ENCODE data around the gene PDE4B. TPM values are rescaled to one million over a fixed set of nuclear protein-coding genes. Genes with fewer than 3 reads are reported as not detected.

PDE4B gene
- polyA plus RNA-seq, 1 experiment = 17.6 TPM

DNA sequence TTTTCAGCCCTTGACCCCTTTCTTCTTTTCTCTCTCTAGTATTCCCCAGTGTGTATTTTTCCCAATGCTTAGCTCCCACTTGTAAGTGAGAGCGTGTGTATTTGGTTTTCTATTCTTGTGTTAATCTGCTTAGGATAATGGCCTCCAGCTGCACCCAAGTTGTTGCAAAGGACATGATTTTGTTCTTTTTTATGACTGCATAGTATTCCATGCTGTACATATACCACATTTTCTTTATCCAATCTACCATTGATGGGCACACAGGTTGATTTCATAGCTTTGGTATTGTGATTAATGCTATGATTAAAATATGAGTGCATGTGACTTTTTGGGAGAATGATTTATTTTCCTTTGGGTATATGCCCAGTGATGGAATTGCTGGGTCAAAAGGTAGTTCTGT lies 104.8 kb downstream of the PDE4B start:
- Histone ChIP-seq H3K27me3 (ENCODE audit: control insufficient read depth, insufficient read depth, low read length) (no peaks in the 10 kb centered on the region), H3K4me3 (ENCODE audit: low read depth, low read length) (no peak overlapping the region), H3K27ac (ENCODE audit: low read depth, low read length) (no peak overlapping the region), H3K9me3 (ENCODE audit: control insufficient read depth, insufficient read depth, low read length) (no peaks in the 10 kb centered on the region)
- TF ChIP-seq, protein P1, sequence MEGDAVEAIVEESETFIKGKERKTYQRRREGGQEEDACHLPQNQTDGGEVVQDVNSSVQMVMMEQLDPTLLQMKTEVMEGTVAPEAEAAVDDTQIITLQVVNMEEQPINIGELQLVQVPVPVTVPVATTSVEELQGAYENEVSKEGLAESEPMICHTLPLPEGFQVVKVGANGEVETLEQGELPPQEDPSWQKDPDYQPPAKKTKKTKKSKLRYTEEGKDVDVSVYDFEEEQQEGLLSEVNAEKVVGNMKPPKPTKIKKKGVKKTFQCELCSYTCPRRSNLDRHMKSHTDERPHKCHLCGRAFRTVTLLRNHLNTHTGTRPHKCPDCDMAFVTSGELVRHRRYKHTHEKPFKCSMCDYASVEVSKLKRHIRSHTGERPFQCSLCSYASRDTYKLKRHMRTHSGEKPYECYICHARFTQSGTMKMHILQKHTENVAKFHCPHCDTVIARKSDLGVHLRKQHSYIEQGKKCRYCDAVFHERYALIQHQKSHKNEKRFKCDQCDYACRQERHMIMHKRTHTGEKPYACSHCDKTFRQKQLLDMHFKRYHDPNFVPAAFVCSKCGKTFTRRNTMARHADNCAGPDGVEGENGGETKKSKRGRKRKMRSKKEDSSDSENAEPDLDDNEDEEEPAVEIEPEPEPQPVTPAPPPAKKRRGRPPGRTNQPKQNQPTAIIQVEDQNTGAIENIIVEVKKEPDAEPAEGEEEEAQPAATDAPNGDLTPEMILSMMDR (IDR thresholded peaks at IDR 0.05; ENCODE audit: low read depth, low read length) = no peak
- DNase-seq (ENCODE audit: low read depth, low spot score) = no peak
- POLR2A ChIA-PET = no interaction called here
- CTCF ChIA-PET = interaction anchor here (0.6 kb wide), 1 partner anchor 17 kb away, joined by 3 read pairs; no protein-coding TSS in a partner anchor

DNA sequence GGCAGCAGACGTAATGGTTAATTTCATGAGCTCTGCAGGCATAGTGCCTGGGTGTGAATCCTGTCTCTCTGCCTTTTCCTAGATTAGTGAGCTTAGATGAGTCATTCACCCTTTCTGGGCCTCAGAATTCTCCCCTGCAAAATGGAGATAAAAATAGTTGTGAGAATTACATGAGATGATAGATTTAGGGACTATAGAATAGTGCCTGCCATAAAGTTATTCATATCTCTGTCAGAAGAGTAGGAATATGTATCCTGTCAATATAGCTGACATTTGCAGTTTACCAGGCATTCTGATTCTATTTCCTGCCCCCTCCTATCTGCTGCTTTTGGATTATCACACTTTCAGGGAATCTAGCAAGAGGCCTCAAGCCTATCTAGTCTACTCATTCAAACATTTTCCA lies 112.0 kb downstream of the PDE4B start:
- POLR2A ChIA-PET = no interaction called here
- H3K4me3 ChIP-seq (ENCODE audit: low read depth, low read length) = no peak overlapping the region
- DNase-seq (ENCODE audit: low read depth, low spot score) = no peak
- no peaks in the 10 kb centered on the region for H3K27me3 ChIP-seq (ENCODE audit: control insufficient read depth, insufficient read depth, low read length)
- CTCF ChIA-PET = no interaction called here
- no peak overlapping the region for H3K27ac ChIP-seq (ENCODE audit: low read depth, low read length)
- TF ChIP-seq, protein P1 (IDR thresholded peaks at IDR 0.05; ENCODE audit: low read depth, low read length) = no peak
- no peaks in the 10 kb centered on the region for H3K9me3 ChIP-seq (ENCODE audit: control insufficient read depth, insufficient read depth, low read length)

DNA sequence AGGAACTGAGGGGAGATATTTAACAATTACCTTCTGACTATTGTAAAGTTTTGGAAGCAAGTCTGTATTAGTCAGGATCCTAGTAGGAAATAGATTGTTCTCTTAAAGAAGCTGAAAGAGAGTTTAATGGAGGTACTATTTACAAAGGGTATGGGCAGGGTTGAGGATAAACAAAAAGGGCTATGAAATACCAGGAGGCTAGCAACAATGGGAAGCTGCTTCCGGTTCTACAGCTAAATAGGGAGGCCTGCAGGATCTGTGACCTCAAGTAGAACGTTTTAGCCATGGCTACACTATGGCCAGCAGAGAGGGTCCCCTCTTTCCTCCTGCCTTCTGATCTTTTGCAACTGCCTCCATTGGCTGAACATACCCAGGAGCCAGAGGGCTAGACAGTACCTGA lies 117.7 kb downstream of the PDE4B start:
- TF ChIP-seq, protein P1 (IDR thresholded peaks at IDR 0.05; ENCODE audit: low read depth, low read length) = no peak
- DNase-seq (ENCODE audit: low read depth, low spot score) = no peak
- no peaks in the 10 kb centered on the region for H3K27me3 ChIP-seq (ENCODE audit: control insufficient read depth, insufficient read depth, low read length)
- ChIA-PET CTCF (no interaction called here), POLR2A (no interaction called here)
- H3K27ac ChIP-seq (ENCODE audit: low read depth, low read length) = no peak overlapping the region
- H3K9me3 ChIP-seq (ENCODE audit: control insufficient read depth, insufficient read depth, low read length) = no peaks in the 10 kb centered on the region
- H3K4me3 ChIP-seq (ENCODE audit: low read depth, low read length) = no peak overlapping the region

DNA sequence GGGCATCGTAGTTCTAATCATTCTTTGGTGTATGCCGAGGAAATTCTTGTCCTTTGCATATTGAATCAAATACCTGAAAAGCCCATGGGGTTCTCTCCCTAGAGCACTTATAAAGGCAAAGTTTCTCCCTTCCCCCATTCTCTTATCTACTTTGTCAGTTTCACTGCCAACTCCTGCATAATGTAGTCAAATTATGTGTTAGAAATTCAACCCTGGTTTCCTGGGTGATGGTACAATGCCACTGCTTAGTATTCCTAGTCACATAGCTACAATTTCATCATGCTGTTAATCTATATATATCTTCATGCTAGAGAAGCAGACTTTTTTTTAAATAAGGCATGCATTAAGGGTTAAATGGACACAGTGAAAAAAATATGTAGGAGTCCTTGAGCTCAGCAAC lies 119.0 kb downstream of the PDE4B start:
- Histone ChIP-seq H3K9me3 (ENCODE audit: control insufficient read depth, insufficient read depth, low read length) (no peaks in the 10 kb centered on the region), H3K27ac (ENCODE audit: low read depth, low read length) (no peak overlapping the region), H3K27me3 (ENCODE audit: control insufficient read depth, insufficient read depth, low read length) (no peaks in the 10 kb centered on the region), H3K4me3 (ENCODE audit: low read depth, low read length) (no peak overlapping the region)
- DNase-seq (ENCODE audit: low read depth, low spot score) = no peak
- TF ChIP-seq, protein P1 (IDR thresholded peaks at IDR 0.05; ENCODE audit: low read depth, low read length) = no peak
- ChIA-PET POLR2A (no interaction called here), CTCF (no interaction called here)

DNA sequence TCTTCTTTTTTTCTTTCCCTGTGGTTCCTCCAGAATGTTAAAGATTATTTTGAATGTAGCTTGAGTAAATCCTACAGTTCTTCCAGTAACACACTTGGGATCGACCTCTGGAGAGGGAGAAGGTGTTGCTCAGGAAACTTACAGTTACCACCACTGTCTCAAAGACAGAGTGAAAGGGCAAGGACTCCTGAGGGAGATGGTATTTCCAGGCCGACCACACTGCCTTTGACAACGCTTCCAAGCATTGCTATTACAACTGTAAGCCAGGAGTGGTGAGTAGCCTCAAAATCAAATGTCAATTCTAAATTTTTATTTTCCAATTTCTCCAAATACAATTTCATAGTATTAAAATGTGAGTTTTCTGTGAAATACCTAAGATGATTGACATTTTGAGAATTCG lies 125.9 kb downstream of the PDE4B start:
- H3K4me3 ChIP-seq (ENCODE audit: low read depth, low read length) = no peak overlapping the region
- ChIA-PET POLR2A (no interaction called here), CTCF (no interaction called here)
- H3K27me3 ChIP-seq (ENCODE audit: control insufficient read depth, insufficient read depth, low read length) = no peaks in the 10 kb centered on the region
- H3K27ac ChIP-seq (ENCODE audit: low read depth, low read length) = no peak overlapping the region
- DNase-seq (ENCODE audit: low read depth, low spot score) = no peak
- TF ChIP-seq, protein P1 (IDR thresholded peaks at IDR 0.05; ENCODE audit: low read depth, low read length) = no peak
- H3K9me3 ChIP-seq (ENCODE audit: control insufficient read depth, insufficient read depth, low read length) = no peaks in the 10 kb centered on the region
